Epithelial cell of esophagus (primary cell): ENCODE measurements around the gene CDV3.
"Not testable (repeated sequence)": the region's sequence is repeated elsewhere in the genome, so short reads cannot be mapped to it uniquely, and the experiment has no call there.

Source experiments
- DNase-seq: peaks from one replicate; pipeline ENCODE4 v3.0.0; 2010; ENCODE audit warnings: low read depth
- H3K4me3 ChIP-seq: 2 replicates; pipeline ENCODE4 v1.5.1; 2011; ENCODE audit warnings: mild to moderate bottlenecking, low read length, control low read depth
- CTCF ChIP-seq: IDR thresholded peaks from 2 replicates; pipeline ENCODE4 v1.5.1; 2011; ENCODE audit warnings: low read depth, mild to moderate bottlenecking, low read length, control low read depth, inconsistent platforms; ENCODE audit not compliant: insufficient read depth; ENCODE audit errors: missing control alignments

CDV3 gene

GRCh38 chr3:133548090-133548489 is 25.4 kb upstream of the CDV3 start:
- no peak overlapping the region for H3K4me3 ChIP-seq
- TF ChIP-seq CTCF: no peak
- DNase-seq: no peak

GRCh38 chr3:133549565-133549964 is 23.9 kb upstream of the CDV3 start:
- no peak overlapping the region for H3K4me3 ChIP-seq
- DNase-seq: no peak
- TF ChIP-seq CTCF: no peak

GRCh38 chr3:133551589-133551988 is 21.9 kb upstream of the CDV3 start:
- DNase-seq, H3K4me3 ChIP-seq: not testable (repeated sequence)

GRCh38 chr3:133561679-133562078 is 11.8 kb upstream of the CDV3 start:
- no peak for DNase-seq
- TF ChIP-seq CTCF: no peak

GRCh38 chr3:133562376-133562775 is 11.1 kb upstream of the CDV3 start:
- H3K4me3 ChIP-seq: no peak overlapping the region
- no peak for DNase-seq
- no peak for TF ChIP-seq CTCF

More at GRCh38 chr3:133561679-133562078, 11.8 kb upstream of the CDV3 start:
- no peak overlapping the region for H3K4me3 ChIP-seq

GRCh38 chr3:133563186-133563591 is 10.3 kb upstream of the CDV3 start:
- DNase-seq: no peak
- H3K4me3 ChIP-seq: no peak overlapping the region
- no peak for TF ChIP-seq CTCF

GRCh38 chr3:133563816-133564215 is 9.7 kb upstream of the CDV3 start:
- no peak overlapping the region for H3K4me3 ChIP-seq
- TF ChIP-seq CTCF: no peak
- no peak for DNase-seq
